Suprapubic skin (tissue), 4 donors: Measurements from ENCODE around the gene HBE1. TPM values are rescaled to one million over a fixed set of nuclear protein-coding genes. Genes with fewer than 3 reads are reported as not detected.
"Not testable (repeated sequence)": the region's sequence is repeated elsewhere in the genome, so short reads cannot be mapped to it uniquely, and the experiment has no call there.

Experiments used
- DNase-seq, 2 donors: peaks; one replicate each; pipeline ENCODE4 v3.0.0-alpha.2; 2019; ENCODE audit warnings: low spot score in 2 of 2
- H3K27ac ChIP-seq: fragments of 200-600 bp; sonication (generic); one replicate; pipeline ENCODE4 v1.5.1; 2019
- H3K27me3 ChIP-seq: fragments of 200-600 bp; sonication (generic); one replicate; pipeline ENCODE4 v1.5.1; 2019
- H3K36me3 ChIP-seq: fragments of 200-600 bp; sonication (generic); one replicate; pipeline ENCODE4 v1.5.1; 2019
- H3K4me1 ChIP-seq: fragments of 200-600 bp; sonication (generic); one replicate; pipeline ENCODE4 v1.5.1; 2019
- H3K4me3 ChIP-seq: fragments of 200-600 bp; sonication (generic); one replicate; pipeline ENCODE4 v1.5.1; 2019; ENCODE audit warnings: mild to moderate bottlenecking
- H3K9me3 ChIP-seq: fragments of 200-600 bp; sonication (generic); one replicate; pipeline ENCODE4 v1.5.1; 2019
- CTCF ChIP-seq, 2 donors: fragments of 200-600 bp in 1 of 2; fragments of 450-650 bp in 1 of 2; sonication (generic) in 1 of 2; IDR thresholded peaks; one replicate each; pipeline ENCODE4 v1.5.1; 2016 to 2019; ENCODE audit warnings: antibody characterized with exemption in 2 of 2, mild to moderate bottlenecking in 1 of 2, moderate library complexity in 1 of 2
- EP300 ChIP-seq: sonication (generic); formaldehyde crosslinking; IDR thresholded peaks from one replicate; pipeline ENCODE4 v1.6.1; 2017; ENCODE audit warnings: antibody characterized with exemption
- POLR2A ChIP-seq, 2 donors: fragments of 450-650 bp; IDR thresholded peaks; one replicate each; pipeline ENCODE4 v1.6.1; 2017; ENCODE audit warnings: antibody characterized with exemption in 2 of 2, mild to moderate bottlenecking in 2 of 2, moderate library complexity in 2 of 2
- POLR2AphosphoS5 ChIP-seq, 3 donors: sonication (generic); formaldehyde crosslinking; IDR thresholded peaks; one replicate each; pipeline ENCODE4 v1.6.1; 2017; ENCODE audit warnings: antibody characterized with exemption in 3 of 3
- WGBS: methylation state at CpG from one replicate; pipeline ENCODE4 v1.1.5; 2018; 5-methylcytosine and 5-hydroxymethylcytosine counted together
- total RNA-seq, 4 donors: library from RNA; depleted of rRNA; stranded (reverse); fragments of >200 nt; gene quantifications; one replicate each; pipeline ENCODE4 v1.1.0, GENCODE V29; 2016

The HBE1 gene
- total RNA-seq, result 1 to 10 TPM in 1 of 4 donors, not detected in 3; 1.9 TPM

DNA sequence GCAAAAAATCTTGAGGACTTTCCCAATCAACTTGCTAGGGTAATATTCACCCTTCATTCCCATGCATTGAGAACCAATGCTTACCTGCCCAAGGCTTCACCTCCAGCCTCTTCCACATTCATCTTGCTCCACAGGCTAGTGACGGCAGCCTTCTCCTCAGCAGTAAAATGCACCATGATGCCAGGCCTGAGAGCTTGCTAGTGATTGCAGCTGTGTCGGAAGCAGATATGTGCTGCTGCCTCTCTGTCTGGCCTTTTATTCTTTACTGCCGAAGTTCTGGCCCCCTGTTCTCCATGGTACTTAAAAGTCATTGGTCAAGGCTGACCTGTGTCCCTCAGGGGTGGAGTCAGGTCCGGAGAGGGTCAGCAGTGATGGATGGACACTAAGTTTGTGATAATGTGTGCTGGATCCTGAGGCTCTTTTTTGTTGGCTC lies at the start of gene HBE1:
HBE1 (minus strand) TSS at position 231 of the 433 bp plus-strand sequence; CDS start at position 176, 55 bp downstream.
- no peaks in the 10 kb centered on the region for H3K9me3 ChIP-seq
- no peak within 1 kb of the TSS for H3K4me3 ChIP-seq
- no peaks in the 10 kb centered on the region for H3K4me1 ChIP-seq
- WGBS, result 72% methylated on average over 4 of the region's 4 CpGs
- no peak within 1 kb of the TSS for H3K27ac ChIP-seq
- no peak for DNase-seq
- no peaks in the 10 kb centered on the region for H3K36me3 ChIP-seq
- TF ChIP-seq POLR2AphosphoS5 (IDR thresholded peaks at IDR 0.05) (no peak), CTCF (IDR thresholded peaks at IDR 0.05) (no peak), EP300 (no peak), POLR2A (IDR thresholded peaks at IDR 0.05) (no peak)
- no peaks in the 10 kb centered on the region for H3K27me3 ChIP-seq

GRCh38 chr11:5317292-5317691 lies 47.5 kb upstream of the HBE1 start:
- Histone ChIP-seq H3K9me3 (no peaks in the 10 kb centered on the region), H3K27ac (no peak overlapping the region), H3K36me3 (no peaks in the 10 kb centered on the region), H3K4me3 (no peak overlapping the region), H3K4me1 (no peaks in the 10 kb centered on the region), H3K27me3 (no peaks in the 10 kb centered on the region)
- DNase-seq, result no peak
- WGBS, result 81% methylated on average over 5 of the region's 5 CpGs
- TF ChIP-seq CTCF (IDR thresholded peaks at IDR 0.05) (no peak), POLR2AphosphoS5 (IDR thresholded peaks at IDR 0.05) (no peak), EP300 (no peak), POLR2A (IDR thresholded peaks at IDR 0.05) (no peak)

- WGBS, result 83% methylated on average over 3 of the region's 3 CpGs
- H3K4me1 ChIP-seq, H3K9me3 ChIP-seq, H3K36me3 ChIP-seq, H3K4me3 ChIP-seq, H3K27ac ChIP-seq, H3K27me3 ChIP-seq, DNase-seq: not testable (repeated sequence)
These were observed 43.7 kb upstream of the HBE1 start for GRCh38 chr11:5313326-5314023.

DNA sequence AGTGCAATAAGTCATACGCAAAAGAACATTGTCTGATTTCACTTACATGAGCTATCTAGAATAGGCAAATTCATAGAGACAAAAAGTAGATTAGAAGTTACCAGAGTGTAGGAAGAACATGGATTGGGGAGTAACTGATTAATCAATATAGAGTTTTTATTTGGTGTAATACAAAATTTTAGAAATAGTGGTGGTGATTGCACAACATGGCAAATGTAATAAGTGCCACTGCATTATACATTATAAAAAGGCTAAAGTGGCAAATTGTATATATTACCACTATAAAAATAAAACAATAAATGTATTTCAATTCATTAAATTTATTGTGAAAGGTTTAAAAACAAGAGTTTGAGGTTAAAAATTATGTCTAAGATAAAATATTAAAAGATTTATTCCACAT lies 40.7 kb upstream of the HBE1 start:
- 97% methylated on average over 1 of the region's 1 CpG for WGBS
- Histone ChIP-seq H3K4me1 (no peaks in the 10 kb centered on the region), H3K27ac (no peak overlapping the region), H3K4me3 (no peak overlapping the region), H3K27me3 (no peaks in the 10 kb centered on the region), H3K9me3 (no peaks in the 10 kb centered on the region), H3K36me3 (no peaks in the 10 kb centered on the region)
- no peak for DNase-seq
- no peak for TF ChIP-seq EP300
- no peak for TF ChIP-seq POLR2A (IDR thresholded peaks at IDR 0.05)
- TF ChIP-seq CTCF (IDR thresholded peaks at IDR 0.05), result no peak

- no peak overlapping the region for H3K27ac ChIP-seq
- 77% methylated on average over 2 of the region's 2 CpGs for WGBS
- no peak overlapping the region for H3K4me3 ChIP-seq
- H3K4me1 ChIP-seq, result no peaks in the 10 kb centered on the region
- no peaks in the 10 kb centered on the region for H3K36me3 ChIP-seq
- DNase-seq, result no peak
- H3K27me3 ChIP-seq, result no peaks in the 10 kb centered on the region
- TF ChIP-seq CTCF (IDR thresholded peaks at IDR 0.05) (no peak), EP300 (no peak)
- no peaks in the 10 kb centered on the region for H3K9me3 ChIP-seq
These were observed 37.7 kb upstream of the HBE1 start for GRCh38 chr11:5307256-5308019.
